Measurements from ENCODE around the gene CD46.

Gene CD46

DNA sequence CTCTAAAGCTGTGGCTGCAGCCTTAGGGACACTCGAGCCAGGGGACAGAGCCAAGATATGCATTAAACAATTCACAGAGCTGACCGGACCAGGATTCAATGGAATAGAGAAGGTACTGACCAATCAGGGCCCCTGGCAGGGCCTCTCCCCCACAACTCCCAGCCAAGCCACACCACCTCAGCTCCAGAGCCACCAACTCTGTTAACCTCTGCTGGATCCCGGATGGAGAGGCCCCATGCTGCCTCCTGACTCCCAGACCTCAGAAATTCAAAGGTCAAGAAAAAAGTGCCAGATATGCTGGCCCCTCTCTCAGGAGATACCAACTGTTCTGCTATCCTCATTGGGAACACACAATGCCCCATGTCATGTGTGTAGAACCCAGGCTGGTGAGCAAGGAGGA is 62.1 kb downstream of the CD46 start:
- no peak overlapping the region for H3K4me3 ChIP-seq (ENCODE audit: low read depth, low read length)
- TF ChIP-seq, protein P1, sequence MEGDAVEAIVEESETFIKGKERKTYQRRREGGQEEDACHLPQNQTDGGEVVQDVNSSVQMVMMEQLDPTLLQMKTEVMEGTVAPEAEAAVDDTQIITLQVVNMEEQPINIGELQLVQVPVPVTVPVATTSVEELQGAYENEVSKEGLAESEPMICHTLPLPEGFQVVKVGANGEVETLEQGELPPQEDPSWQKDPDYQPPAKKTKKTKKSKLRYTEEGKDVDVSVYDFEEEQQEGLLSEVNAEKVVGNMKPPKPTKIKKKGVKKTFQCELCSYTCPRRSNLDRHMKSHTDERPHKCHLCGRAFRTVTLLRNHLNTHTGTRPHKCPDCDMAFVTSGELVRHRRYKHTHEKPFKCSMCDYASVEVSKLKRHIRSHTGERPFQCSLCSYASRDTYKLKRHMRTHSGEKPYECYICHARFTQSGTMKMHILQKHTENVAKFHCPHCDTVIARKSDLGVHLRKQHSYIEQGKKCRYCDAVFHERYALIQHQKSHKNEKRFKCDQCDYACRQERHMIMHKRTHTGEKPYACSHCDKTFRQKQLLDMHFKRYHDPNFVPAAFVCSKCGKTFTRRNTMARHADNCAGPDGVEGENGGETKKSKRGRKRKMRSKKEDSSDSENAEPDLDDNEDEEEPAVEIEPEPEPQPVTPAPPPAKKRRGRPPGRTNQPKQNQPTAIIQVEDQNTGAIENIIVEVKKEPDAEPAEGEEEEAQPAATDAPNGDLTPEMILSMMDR (IDR thresholded peaks at IDR 0.05; ENCODE audit: low read depth, low read length): no peak

DNA sequence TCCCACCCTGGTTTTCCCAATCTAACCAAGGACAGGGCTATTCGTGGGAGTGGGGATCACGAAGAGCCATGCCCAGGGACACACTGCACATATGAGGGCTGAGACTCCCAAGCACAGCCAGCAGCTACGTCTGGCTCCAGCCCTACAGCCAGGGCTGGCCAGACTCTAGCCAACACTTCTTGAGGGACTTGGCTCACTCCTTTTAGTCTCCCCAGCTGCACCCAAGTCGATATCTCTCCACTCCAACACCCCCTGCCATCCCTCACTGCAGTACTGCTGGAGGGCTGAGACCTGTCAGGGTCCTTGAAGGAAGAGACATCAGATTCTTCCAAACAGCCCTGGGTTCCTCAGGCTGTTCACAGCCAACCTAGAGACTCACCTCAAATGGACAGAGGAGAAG is 62.6 kb downstream of the CD46 start:
- H3K4me3 ChIP-seq (ENCODE audit: low read depth, low read length): no peak overlapping the region
- TF ChIP-seq, protein P1 (IDR thresholded peaks at IDR 0.05; ENCODE audit: low read depth, low read length): no peak

DNA sequence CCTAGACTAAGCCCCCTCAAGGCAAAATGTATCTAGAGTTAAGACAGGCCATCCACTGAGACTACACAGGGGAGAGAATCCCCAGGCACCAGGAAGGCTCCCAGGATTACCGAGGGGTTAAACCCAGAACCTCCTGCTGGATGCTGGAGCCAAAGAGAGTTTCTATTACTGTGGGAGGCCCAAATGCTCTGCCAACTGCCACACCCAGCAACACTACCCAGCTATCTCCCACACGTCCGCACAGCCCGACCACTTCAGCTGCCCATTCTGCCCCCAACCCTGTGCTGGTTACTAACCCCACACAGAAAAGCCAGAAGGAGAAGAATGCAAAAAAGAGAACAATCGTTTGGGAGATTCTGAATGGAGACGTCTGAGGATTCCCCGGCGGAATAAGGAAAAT is 63.6 kb downstream of the CD46 start:
- H3K4me3 ChIP-seq (ENCODE audit: low read depth, low read length): no peak overlapping the region
- TF ChIP-seq, protein P1 (IDR thresholded peaks at IDR 0.05; ENCODE audit: low read depth, low read length): no peak

DNA sequence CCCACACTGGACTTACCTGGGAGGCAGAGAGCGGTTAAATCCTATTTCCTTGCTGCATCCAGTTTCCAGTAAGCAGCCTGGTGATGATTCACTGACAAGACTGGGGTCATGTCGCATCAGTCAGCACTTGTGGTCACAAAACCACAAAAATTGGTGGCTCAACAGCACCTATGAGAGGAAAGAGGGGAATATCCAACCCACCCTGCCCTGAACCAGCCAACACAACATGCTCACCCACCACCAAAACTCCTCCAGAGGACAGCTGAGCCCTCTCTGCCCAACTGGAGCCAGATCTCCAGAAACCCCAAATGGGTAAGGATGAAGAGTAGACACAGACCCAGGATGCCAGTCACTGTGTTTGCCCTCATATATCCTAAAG is 64.0 kb downstream of the CD46 start:
- H3K4me3 ChIP-seq (ENCODE audit: low read depth, low read length): no peak overlapping the region
- TF ChIP-seq, protein P1 (IDR thresholded peaks at IDR 0.05; ENCODE audit: low read depth, low read length): no peak

DNA sequence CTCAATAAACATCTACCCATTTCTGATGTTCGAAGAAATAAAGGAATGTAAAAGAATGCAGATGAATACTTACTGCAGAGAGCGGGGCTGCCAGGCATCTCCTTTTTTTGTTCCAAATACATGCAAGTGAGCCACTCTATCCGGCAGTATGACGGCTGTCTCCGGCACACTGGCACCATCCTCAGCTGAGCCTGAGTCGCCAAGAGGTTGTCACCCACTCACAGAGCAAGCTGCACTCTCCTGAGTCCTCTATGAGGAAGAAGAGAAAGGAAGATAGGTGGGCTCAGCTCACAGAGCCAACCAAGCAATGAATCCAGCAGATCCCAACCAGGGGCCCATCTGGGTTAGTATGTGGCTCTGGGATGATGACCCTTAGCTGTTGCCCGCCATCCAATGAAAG is 65.3 kb downstream of the CD46 start:
- TF ChIP-seq, protein P1 (IDR thresholded peaks at IDR 0.05; ENCODE audit: low read depth, low read length): no peak
- no peak overlapping the region for H3K4me3 ChIP-seq (ENCODE audit: low read depth, low read length)

DNA sequence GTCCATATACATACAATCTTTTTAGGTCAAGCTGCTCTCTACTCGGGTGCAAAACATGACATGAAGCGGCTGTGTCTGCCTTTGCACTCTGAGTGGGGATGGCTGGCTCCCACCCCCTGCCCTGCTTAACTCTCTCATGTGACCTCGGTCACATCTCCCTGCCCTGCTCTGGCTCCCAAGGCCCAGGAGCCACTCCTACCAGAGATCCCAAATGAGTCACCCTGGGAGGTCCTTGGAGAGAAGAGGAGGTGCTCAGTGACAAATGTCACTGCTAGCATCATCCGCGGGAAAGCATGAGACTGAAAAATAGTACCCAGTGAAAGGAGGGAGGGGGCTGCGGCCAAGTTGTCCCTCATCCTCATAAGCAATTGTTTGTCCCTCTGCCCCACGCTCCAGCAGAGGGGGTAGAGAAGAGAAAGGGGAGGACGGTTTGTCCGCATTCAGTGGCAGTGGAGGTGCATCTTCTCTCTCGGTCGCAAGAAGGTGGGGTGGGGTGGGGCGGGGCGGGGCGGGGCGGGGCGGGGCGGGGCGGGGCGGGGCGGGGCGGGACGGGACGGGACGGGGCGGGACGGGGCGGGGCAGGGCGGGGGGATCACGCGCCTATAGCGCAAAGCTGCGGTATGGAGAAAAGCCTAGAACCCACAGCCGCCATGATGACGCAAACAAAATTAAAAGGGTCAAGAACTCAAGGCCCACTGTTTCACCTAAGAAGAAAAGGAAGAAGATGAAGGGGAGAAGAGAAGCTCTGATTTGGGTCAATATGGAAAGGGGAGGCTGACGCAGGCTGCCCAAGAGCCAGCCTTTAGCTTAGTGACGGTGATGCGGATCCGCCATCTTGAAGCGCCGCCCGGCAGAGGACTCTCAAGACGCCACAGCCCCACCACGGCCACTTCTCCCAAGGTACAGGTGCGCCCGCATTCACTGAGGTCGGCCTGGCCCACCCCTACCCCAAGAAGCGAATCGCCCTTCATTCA is 66.2 kb downstream of the CD46 start:
- TF ChIP-seq, protein P1 (IDR thresholded peaks at IDR 0.05; ENCODE audit: low read depth, low read length): no peak
- no peak overlapping the region for H3K4me3 ChIP-seq (ENCODE audit: low read depth, low read length)

DNA sequence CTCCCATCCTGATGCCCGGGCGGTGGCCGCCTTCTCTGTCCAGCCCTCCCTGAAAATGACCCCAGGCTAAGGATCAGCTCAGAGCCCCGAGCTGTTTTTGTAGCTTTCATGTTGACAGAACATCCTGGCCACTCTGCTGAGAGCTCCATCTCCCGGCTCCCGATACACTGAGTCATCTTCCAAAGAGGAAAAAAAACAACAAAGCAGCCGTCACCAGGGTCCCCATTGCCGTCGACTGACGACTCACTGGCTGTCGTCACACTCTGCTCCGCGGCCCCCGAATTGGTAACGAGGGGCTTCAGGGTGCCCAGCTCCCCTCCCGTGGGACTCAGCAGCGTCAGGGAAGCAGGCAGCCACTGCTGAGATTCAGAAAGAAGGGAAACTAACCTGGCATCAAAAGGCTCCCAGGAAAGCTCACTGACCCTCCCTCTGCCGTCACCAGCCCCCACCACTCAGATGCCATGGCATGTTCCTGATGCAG is 67.2 kb downstream of the CD46 start:
- TF ChIP-seq, protein P1 (IDR thresholded peaks at IDR 0.05; ENCODE audit: low read depth, low read length): no peak
- peak overlapping the region; percentile 7; the same call in 1 of the 2 replicates for H3K4me3 ChIP-seq (ENCODE audit: low read depth, low read length)

Measured in WI38 (cell line).